GM18498 (cell line): Measurements from ENCODE around the gene CBLIF.
"Not testable (repeated sequence)": the region's sequence is repeated elsewhere in the genome, so short reads cannot be mapped to it uniquely, and the experiment has no call there.

Experiments used
- ATAC-seq: cut with Tn5 transposase; IDR thresholded peaks from one replicate; pipeline ENCODE4 v1.9.1; 2021; ENCODE audit warnings: mild to moderate bottlenecking, moderate library complexity; ENCODE audit not compliant: unreplicated experiment

Gene CBLIF

GRCh38 chr11:59848439-59848838 lies 3.1 kb upstream of the CBLIF start:
- not testable (repeated sequence) for ATAC-seq

GRCh38 chr11:59847626-59848025 lies 2.3 kb upstream of the CBLIF start:
- no peak for ATAC-seq

GRCh38 chr11:59846556-59846955 lies 1.3 kb upstream of the CBLIF start:
- ATAC-seq: no peak

- no peak for ATAC-seq
These were observed 3.0 kb downstream of the CBLIF start for GRCh38 chr11:59842316-59842715.

- ATAC-seq: peak; percentile 64
These were observed 3.8 kb downstream of the CBLIF start for GRCh38 chr11:59841514-59841913.

- no peak for ATAC-seq
These were observed 5.7 kb downstream of the CBLIF start for GRCh38 chr11:59839615-59840014.

- no peak for ATAC-seq
These were observed 11.7 kb downstream of the CBLIF start for GRCh38 chr11:59833602-59834001.

GRCh38 chr11:59829358-59829757 lies 15.9 kb downstream of the CBLIF start:
- no peak for ATAC-seq

GRCh38 chr11:59822989-59823566 lies 22.2 kb downstream of the CBLIF start:
- peak; percentile 88 for ATAC-seq

GRCh38 chr11:59818572-59818971 lies 26.7 kb downstream of the CBLIF start:
- ATAC-seq: peak; percentile 46

- not testable (repeated sequence) for ATAC-seq
These were observed 28.9 kb downstream of the CBLIF start for GRCh38 chr11:59816434-59816833.

GRCh38 chr11:59815754-59816153 lies 29.5 kb downstream of the CBLIF start:
- no peak for ATAC-seq

GRCh38 chr11:59814021-59814420 lies 31.3 kb downstream of the CBLIF start:
- no peak for ATAC-seq

- no peak for ATAC-seq
These were observed 31.9 kb downstream of the CBLIF start for GRCh38 chr11:59813364-59813763.

- no peak for ATAC-seq
These were observed 33.1 kb downstream of the CBLIF start for GRCh38 chr11:59812220-59812619.

- no peak for ATAC-seq
These were observed 34.4 kb downstream of the CBLIF start for GRCh38 chr11:59810911-59811259.

GRCh38 chr11:59810189-59810910 lies 34.9 kb downstream of the CBLIF start, which contains the start of gene MRPL16:
MRPL16 (minus strand) TSS chr11:59810778; CDS start chr11:59810658, 120 bp downstream.
- ATAC-seq: peak; percentile 99

GRCh38 chr11:59807047-59807610 lies 38.2 kb downstream of the CBLIF start:
- no peak for ATAC-seq

GRCh38 chr11:59804061-59804460 lies 41.2 kb downstream of the CBLIF start:
- no peak for ATAC-seq

- peak; percentile 65 for ATAC-seq
These were observed 42.6 kb downstream of the CBLIF start for GRCh38 chr11:59802639-59803176.

GRCh38 chr11:59801981-59802638 lies 43.2 kb downstream of the CBLIF start:
- peak; percentile 16 for ATAC-seq
